GM23248 (cell line): ENCODE data around the gene EMC8.

Source experiments
- EZH2 ChIP-seq: fragments of 200-600 bp; sonication (generic); IDR thresholded peaks from 2 replicates; pipeline ENCODE4 v1.6.1; 2018; ENCODE audit warnings: antibody characterized with exemption, mild to moderate bottlenecking; ENCODE audit not compliant: insufficient read depth, poor library complexity, severe bottlenecking
- EZH2phosphoT487 ChIP-seq: fragments of 200-600 bp; sonication (generic); IDR thresholded peaks from 2 replicates; pipeline ENCODE4 v1.6.1; 2018; ENCODE audit warnings: antibody characterized with exemption, moderate library complexity, mild to moderate bottlenecking, low read depth; ENCODE audit not compliant: insufficient read depth

DNA sequence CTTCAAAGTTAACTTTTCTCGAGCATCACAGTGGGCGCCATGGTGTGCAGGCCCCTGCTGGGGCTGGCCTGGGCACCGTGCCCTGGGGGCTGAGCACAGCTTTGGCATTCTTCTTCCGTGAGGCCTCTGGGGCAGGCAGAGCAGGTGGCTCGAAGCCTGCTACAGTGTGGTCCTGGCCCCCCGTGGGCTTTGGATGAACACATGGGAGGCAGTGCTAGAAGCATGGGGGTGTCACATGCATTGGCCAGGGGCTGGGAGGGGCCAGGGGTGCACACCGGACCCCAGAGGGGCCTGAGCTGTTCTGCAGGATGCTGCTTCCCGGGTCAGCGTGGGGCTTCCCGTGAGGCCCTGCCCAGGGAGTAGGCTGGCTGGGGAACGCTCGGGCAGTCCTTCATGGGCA lies 36.4 kb downstream of the EMC8 start:
- TF ChIP-seq EZH2: no peak
- TF ChIP-seq EZH2phosphoT487: no peak
